H9 (cell line): ENCODE results near the gene WDR64. TPM values are rescaled to one million over a fixed set of nuclear protein-coding genes. Genes with fewer than 3 reads are reported as not detected.

ENCODE experiments used
- DNase-seq: peaks from one replicate; pipeline ENCODE4 v3.0.0-alpha.2; 2017
- H2AFZ ChIP-seq: one replicate; pipeline ENCODE4 v1.6.1; 2013; ENCODE audit warnings: mild to moderate bottlenecking, low read length, control low read depth, moderate library complexity
- H2AK5ac ChIP-seq: 2 replicates; pipeline ENCODE4 v1.6.1; 2013; ENCODE audit warnings: low read length, control low read depth, mixed read lengths; ENCODE audit not compliant: insufficient read length
- H2BK120ac ChIP-seq: one replicate; pipeline ENCODE4 v1.6.1; 2013; ENCODE audit warnings: low read depth, mild to moderate bottlenecking, low read length, control low read depth, inconsistent platforms; ENCODE audit not compliant: poor library complexity, severe bottlenecking
- H2BK12ac ChIP-seq: 2 replicates; pipeline ENCODE4 v1.6.1; 2013; ENCODE audit warnings: low read length, control low read depth, mixed read lengths, low read depth; ENCODE audit not compliant: insufficient read length
- H2BK15ac ChIP-seq: 2 replicates; pipeline ENCODE4 v1.6.1; 2013; ENCODE audit warnings: low read depth, low read length, control low read depth
- H2BK20ac ChIP-seq: one replicate; pipeline ENCODE4 v1.6.1; 2013; ENCODE audit warnings: low read depth, mild to moderate bottlenecking, low read length, control low read depth, inconsistent platforms; ENCODE audit not compliant: poor library complexity, severe bottlenecking
- H2BK5ac ChIP-seq: 2 replicates; pipeline ENCODE4 v1.6.1; 2013; ENCODE audit warnings: low read length, control low read depth, mixed read lengths; ENCODE audit not compliant: insufficient read length
- H3K14ac ChIP-seq: 2 replicates; pipeline ENCODE4 v1.6.1; 2013; ENCODE audit warnings: low read length, control low read depth; ENCODE audit not compliant: insufficient read depth
- H3K18ac ChIP-seq: 2 replicates; pipeline ENCODE4 v1.6.1; 2013; ENCODE audit warnings: low read depth, mild to moderate bottlenecking, mixed read lengths, low read length, control low read depth; ENCODE audit not compliant: insufficient read length
- H3K23ac ChIP-seq: 2 replicates; pipeline ENCODE4 v1.6.1; 2013; ENCODE audit warnings: low read length, control low read depth, mixed read lengths, low read depth; ENCODE audit not compliant: insufficient read length
- H3K23me2 ChIP-seq: 2 replicates; pipeline ENCODE4 v1.6.1; 2013; ENCODE audit warnings: low read depth, mild to moderate bottlenecking, mixed read lengths, low read length, control low read depth; ENCODE audit not compliant: insufficient read length, poor library complexity, severe bottlenecking
- H3K27ac ChIP-seq: 2 replicates; pipeline ENCODE4 v1.5.1; 2013; ENCODE audit warnings: low read length, control low read depth, mixed read lengths, low read depth; ENCODE audit not compliant: insufficient read length
- H3K27me3 ChIP-seq: 2 replicates; pipeline ENCODE4 v1.6.1; 2013; ENCODE audit warnings: low read length, control low read depth, inconsistent platforms; ENCODE audit not compliant: insufficient read depth
- H3K4ac ChIP-seq: 2 replicates; pipeline ENCODE4 v1.6.1; 2013; ENCODE audit warnings: low read depth, mild to moderate bottlenecking, control low read depth, inconsistent platforms, low read length, moderate library complexity
- H3K4me1 ChIP-seq: 2 replicates; pipeline ENCODE4 v1.6.1; 2013; ENCODE audit warnings: low read length, control low read depth, inconsistent platforms; ENCODE audit not compliant: insufficient read depth
- H3K4me2 ChIP-seq: 2 replicates; pipeline ENCODE4 v1.6.1; 2013; ENCODE audit warnings: low read length, control low read depth, mixed read lengths; ENCODE audit not compliant: insufficient read length, insufficient read depth
- H3K56ac ChIP-seq: 2 replicates; pipeline ENCODE4 v1.6.1; 2013; ENCODE audit warnings: low read depth, mild to moderate bottlenecking, mixed read lengths, low read length, control low read depth; ENCODE audit not compliant: insufficient read length
- H3K79me1 ChIP-seq: 2 replicates; pipeline ENCODE4 v1.6.1; 2013; ENCODE audit warnings: low read depth, mild to moderate bottlenecking, moderate library complexity, low read length, control low read depth, inconsistent platforms; ENCODE audit not compliant: insufficient read depth, poor library complexity, severe bottlenecking
- H3K79me2 ChIP-seq: 2 replicates; pipeline ENCODE4 v1.6.1; 2013; ENCODE audit warnings: low read length, control low read depth, inconsistent platforms; ENCODE audit not compliant: insufficient read depth
- H3K9ac ChIP-seq: 2 replicates; pipeline ENCODE4 v1.6.1; 2013; ENCODE audit warnings: low read length, control low read depth, mixed read lengths; ENCODE audit not compliant: insufficient read length; ENCODE audit errors: extremely low read depth
- H3K9me3 ChIP-seq: one replicate; pipeline ENCODE4 v1.6.1; 2013; ENCODE audit warnings: low read depth, low read length, inconsistent platforms; ENCODE audit not compliant: control insufficient read depth
- H3T11ph ChIP-seq: one replicate; pipeline ENCODE4 v1.6.1; 2013; ENCODE audit warnings: mild to moderate bottlenecking, low read length, control low read depth, inconsistent platforms
- H4K20me1 ChIP-seq: one replicate; pipeline ENCODE4 v1.6.1; 2013; ENCODE audit not compliant: control insufficient read depth, insufficient read length, insufficient read depth
- H4K5ac ChIP-seq: 2 replicates; pipeline ENCODE4 v1.6.1; 2013; ENCODE audit warnings: low read depth, mild to moderate bottlenecking, mixed read lengths, low read length, control low read depth; ENCODE audit not compliant: insufficient read length
- H4K8ac ChIP-seq: replicated peaks from 2 replicates; pipeline ENCODE4 v1.6.1; 2013; ENCODE audit warnings: low read length, control low read depth, mixed read lengths, low read depth; ENCODE audit not compliant: insufficient read length
- H4K91ac ChIP-seq: 2 replicates; pipeline ENCODE4 v1.6.1; 2013; ENCODE audit warnings: low read depth, mild to moderate bottlenecking, moderate library complexity, mixed read lengths, low read length, control low read depth; ENCODE audit not compliant: insufficient read length
- H3K27ac Mint-ChIP-seq, 3 experiments: 2 replicates in 2 of 3; 3 replicates in 1 of 3; pipeline ENCODE4 v1.8.0; 2020 to 2021; ENCODE audit warnings: mixed read lengths in 3 of 3, mild to moderate bottlenecking in 1 of 3, moderate library complexity in 1 of 3
- H3K27me3 Mint-ChIP-seq: 2 replicates; pipeline ENCODE4 v1.8.0; 2021; ENCODE audit warnings: low read depth, mild to moderate bottlenecking, moderate library complexity, mixed read lengths
- H3K36me3 Mint-ChIP-seq, 3 experiments: 2 replicates in 2 of 3; 3 replicates in 1 of 3; pipeline ENCODE4 v1.8.0; 2020 to 2021; ENCODE audit warnings: low read depth in 3 of 3, mixed read lengths in 3 of 3; ENCODE audit not compliant: insufficient read depth in 1 of 3
- H3K4me1 Mint-ChIP-seq, 2 experiments: 2 replicates each; pipeline ENCODE4 v1.8.0; 2020; ENCODE audit warnings: mixed read lengths in 2 of 2
- H3K4me3 Mint-ChIP-seq, 2 experiments: 2 replicates in 1 of 2; 3 replicates in 1 of 2; pipeline ENCODE4 v1.8.0; 2020 to 2021; ENCODE audit warnings: mild to moderate bottlenecking in 2 of 2, mixed read lengths in 2 of 2, moderate library complexity in 1 of 2
- H3K9me3 Mint-ChIP-seq, 2 experiments: 2 replicates in 1 of 2; 3 replicates in 1 of 2; pipeline ENCODE4 v1.8.0; 2020; ENCODE audit warnings: mild to moderate bottlenecking in 2 of 2, mixed read lengths in 2 of 2, moderate library complexity in 1 of 2
- total RNA-seq: library from RNA; stranded (reverse); gene quantifications from 2 replicates; pipeline ENCODE4 v1.2.1, GENCODE V29; 2021
- TF ChIP-seq, protein P1 (sequence below): fragments of 200-600 bp; sonication (generic); conservative IDR thresholded peaks from 3 replicates; pipeline ENCODE4 v1.8.0; 2021; ENCODE audit warnings: antibody characterized with exemption, mild to moderate bottlenecking

Gene WDR64
- total RNA-seq, 1 experiment from 2014 or later, result not detected

DNA sequence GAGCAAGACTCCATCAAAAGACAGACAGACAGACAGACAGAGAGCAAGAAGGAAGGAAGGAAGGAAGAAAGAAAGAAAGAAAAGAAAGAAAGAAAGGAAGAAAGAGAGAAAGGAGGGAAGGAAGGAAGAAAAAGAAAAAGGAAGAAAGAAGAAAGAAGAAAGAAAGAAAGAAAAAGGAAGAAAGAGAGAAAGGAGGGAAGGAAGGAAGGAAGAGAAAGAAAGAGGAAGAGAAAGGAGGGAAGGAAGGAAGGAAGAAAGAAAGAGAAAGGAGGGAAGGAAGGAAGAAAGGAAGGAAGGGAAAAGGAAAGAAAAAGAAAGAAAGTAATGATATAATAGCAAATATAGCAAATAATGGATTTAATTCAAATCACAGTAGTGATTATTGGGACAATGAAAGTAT, 44.6 kb upstream of the WDR64 start:
- Mint-ChIP-seq H3K27me3 (no peaks in the 10 kb centered on the region), H3K9me3 (no peaks in the 10 kb centered on the region; a peak in 1 of 5 replicates), H3K36me3 (no peaks in the 10 kb centered on the region; a peak in 1 of 7 replicates), H3K27ac (no peak overlapping the region; a peak in 1 of 7 replicates), H3K4me3 (no peak overlapping the region), H3K4me1 (no peaks in the 10 kb centered on the region)
- Histone ChIP-seq H3K4ac (no peak overlapping the region), H3K9me3 (no peaks in the 10 kb centered on the region), H3K56ac (no peak overlapping the region), H3K14ac (no peak overlapping the region), H4K20me1 (no peaks in the 10 kb centered on the region), H2BK120ac (no peak overlapping the region), H3K9ac (no peak overlapping the region), H3K18ac (no peak overlapping the region), H2BK15ac (no peak overlapping the region), H3T11ph (no peak overlapping the region), H3K27me3 (no peaks in the 10 kb centered on the region), H2BK12ac (no peak overlapping the region), H3K79me1 (no peaks in the 10 kb centered on the region), H2BK20ac (no peak overlapping the region), H2AK5ac (no peak overlapping the region), H4K5ac (no peak overlapping the region), H3K27ac (no peak overlapping the region), H3K4me2 (no peak overlapping the region), H2BK5ac (no peak overlapping the region), H3K79me2 (no peaks in the 10 kb centered on the region), H2AFZ (no peak overlapping the region), H4K91ac (no peak overlapping the region), H4K8ac (no peak overlapping the region), H3K23me2 (no peaks in the 10 kb centered on the region), H3K23ac (no peak overlapping the region), H3K4me1 (no peaks in the 10 kb centered on the region)
- no peak for DNase-seq
- TF ChIP-seq, protein P1, sequence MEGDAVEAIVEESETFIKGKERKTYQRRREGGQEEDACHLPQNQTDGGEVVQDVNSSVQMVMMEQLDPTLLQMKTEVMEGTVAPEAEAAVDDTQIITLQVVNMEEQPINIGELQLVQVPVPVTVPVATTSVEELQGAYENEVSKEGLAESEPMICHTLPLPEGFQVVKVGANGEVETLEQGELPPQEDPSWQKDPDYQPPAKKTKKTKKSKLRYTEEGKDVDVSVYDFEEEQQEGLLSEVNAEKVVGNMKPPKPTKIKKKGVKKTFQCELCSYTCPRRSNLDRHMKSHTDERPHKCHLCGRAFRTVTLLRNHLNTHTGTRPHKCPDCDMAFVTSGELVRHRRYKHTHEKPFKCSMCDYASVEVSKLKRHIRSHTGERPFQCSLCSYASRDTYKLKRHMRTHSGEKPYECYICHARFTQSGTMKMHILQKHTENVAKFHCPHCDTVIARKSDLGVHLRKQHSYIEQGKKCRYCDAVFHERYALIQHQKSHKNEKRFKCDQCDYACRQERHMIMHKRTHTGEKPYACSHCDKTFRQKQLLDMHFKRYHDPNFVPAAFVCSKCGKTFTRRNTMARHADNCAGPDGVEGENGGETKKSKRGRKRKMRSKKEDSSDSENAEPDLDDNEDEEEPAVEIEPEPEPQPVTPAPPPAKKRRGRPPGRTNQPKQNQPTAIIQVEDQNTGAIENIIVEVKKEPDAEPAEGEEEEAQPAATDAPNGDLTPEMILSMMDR, result no peak
